LoVo (cell line): ENCODE measurements around the gene BST2.

Experiments
- DNase-seq: peaks from one replicate; pipeline ENCODE4 v3.0.0-alpha.2; 2016; ENCODE audit warnings: low spot score

Gene BST2, protein sequence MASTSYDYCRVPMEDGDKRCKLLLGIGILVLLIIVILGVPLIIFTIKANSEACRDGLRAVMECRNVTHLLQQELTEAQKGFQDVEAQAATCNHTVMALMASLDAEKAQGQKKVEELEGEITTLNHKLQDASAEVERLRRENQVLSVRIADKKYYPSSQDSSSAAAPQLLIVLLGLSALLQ

GRCh38 chr19:17405250-17406045 lies at the start of gene BST2:
BST2 (minus strand) TSS chr19:17405630; CDS start chr19:17405575, 55 bp downstream.
- peak; percentile 92 for DNase-seq

DNA sequence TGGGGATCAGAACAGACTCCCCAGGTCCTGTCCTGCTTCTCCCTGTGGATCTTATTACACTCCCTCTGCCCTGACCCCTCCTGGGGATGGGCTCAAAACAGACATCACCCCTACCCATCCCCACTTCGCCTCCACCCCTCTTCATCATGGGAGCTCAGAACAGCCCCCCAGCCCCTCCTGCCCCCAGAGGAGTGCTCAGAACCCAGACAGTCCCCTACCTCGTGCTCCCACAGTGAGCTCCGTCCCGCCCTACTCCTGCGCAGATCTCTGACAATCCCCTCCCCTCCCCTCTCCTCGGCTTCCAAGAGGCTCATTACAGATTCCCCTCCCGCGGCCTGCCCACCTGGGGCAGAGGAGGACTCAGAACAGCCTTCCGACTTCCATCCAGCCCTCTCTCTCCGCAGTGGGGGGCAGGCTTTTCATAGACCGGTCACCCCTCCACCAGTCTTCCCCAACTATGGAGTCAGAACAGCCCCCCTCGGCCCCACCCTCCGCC lies 49.2 kb upstream of the BST2 start:
- DNase-seq = no peak

GRCh38 chr19:17451820-17452219 lies 46.4 kb upstream of the BST2 start:
- DNase-seq = no peak

DNA sequence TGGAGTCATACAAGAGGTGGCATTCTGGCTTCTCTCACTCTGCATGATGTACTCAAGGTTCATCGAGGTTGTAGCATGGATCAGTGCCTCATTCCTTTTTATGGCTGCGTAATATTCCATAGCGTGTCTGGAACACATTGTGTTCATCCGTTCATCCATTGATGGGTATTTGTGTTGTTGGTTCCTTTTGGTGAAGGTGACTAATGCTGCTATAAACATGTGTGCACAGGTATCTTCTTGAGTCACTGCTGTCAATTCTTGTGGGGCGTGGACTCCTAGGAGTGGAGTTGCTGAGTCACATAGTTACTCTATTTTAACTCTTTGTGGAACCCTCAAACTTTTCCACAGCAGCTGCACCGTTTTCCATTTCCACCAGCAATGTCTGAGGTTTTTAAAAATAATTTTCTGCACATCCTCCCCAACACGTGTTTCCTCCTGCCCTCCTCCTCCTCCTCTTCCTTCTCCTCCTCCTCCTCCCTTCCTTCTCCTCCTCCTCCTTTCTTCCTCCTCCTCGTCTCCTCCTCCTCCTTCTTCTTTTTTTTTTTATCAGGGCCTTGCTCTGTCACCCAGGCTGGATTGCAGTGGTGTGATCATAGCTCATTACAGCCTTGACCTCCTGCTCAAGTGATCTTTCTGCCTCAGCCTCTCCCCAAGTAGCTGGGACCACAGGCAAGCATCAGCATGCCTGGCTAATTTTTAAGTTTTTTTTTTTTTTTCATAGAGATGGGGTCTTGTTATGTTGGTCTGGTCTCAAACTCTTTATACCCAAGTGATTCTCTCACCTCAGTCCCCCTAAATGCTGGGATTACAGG lies 45.0 kb upstream of the BST2 start:
- DNase-seq = peak; percentile 91

DNA sequence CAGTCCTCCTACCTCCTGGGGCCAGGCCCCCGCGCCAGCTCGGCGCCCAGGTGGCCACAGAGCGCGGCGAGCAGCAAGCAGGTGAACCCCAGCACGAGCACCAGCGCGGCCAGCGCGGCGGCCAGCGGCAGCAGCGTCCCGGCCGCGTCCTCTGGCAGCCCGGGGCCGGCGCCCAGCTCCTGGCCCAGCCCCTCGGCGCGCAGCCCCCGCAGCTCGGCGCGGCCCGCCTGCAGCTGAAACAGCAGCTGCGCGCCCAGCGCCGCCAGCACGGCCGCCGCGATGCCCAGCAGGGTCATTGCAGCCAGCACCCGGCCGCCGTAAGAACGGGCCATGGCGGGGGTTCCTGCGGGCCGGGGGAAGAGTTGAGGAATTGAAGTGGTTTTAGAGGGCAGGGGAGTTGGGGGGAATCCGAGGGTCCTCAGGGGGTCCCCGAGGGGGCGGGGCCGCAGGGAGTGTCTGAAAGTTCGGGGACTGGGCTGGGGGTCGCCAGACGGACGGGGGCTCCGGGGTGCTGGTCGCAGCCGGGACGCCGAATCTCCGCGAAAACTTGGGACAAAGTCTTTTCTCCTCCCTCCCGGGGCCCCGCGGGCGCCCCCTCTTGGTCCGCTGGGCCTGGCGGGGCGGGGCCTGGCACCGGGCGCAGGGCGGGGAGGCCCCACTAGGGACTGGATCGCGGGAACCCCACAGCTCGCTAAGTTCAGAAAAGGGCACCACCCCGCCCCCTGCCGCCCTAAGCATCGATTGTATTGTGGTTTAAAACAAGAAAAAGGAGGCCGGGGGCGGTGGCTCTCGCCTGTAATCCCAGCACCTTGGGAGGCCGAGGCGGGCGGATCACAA lies 42.9 kb upstream of the BST2 start, which contains the start of gene TMEM221:
Gene TMEM221, minus strand, starts transcription at position 538 of the 837 bp plus-strand sequence. Its CDS starts 206 bp downstream, at position 332.
- DNase-seq = no peak

DNA sequence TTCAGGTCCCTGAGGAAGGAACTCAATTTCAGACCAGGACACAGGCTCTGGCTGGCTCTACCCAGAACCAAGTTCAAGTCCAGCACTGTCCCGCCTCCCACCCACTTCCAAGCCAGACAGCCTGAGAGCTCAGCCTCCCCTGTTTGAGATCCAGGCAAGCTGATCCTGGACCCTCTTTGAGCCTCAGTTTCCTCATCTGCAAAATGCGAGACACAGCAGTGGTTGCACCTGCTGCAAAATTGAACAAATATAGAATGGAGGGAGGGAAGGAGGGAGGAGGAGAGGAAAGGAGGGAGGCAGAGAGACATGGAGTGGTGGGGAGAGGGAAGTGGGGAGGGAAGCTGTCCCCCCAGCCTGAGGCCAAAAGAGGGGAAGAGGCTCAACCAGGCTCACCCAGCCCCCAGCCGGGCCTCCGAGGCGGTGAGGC lies 42.3 kb upstream of the BST2 start:
- no peak for DNase-seq

GRCh38 chr19:17445526-17446165 lies 40.2 kb upstream of the BST2 start:
- no peak for DNase-seq

DNA sequence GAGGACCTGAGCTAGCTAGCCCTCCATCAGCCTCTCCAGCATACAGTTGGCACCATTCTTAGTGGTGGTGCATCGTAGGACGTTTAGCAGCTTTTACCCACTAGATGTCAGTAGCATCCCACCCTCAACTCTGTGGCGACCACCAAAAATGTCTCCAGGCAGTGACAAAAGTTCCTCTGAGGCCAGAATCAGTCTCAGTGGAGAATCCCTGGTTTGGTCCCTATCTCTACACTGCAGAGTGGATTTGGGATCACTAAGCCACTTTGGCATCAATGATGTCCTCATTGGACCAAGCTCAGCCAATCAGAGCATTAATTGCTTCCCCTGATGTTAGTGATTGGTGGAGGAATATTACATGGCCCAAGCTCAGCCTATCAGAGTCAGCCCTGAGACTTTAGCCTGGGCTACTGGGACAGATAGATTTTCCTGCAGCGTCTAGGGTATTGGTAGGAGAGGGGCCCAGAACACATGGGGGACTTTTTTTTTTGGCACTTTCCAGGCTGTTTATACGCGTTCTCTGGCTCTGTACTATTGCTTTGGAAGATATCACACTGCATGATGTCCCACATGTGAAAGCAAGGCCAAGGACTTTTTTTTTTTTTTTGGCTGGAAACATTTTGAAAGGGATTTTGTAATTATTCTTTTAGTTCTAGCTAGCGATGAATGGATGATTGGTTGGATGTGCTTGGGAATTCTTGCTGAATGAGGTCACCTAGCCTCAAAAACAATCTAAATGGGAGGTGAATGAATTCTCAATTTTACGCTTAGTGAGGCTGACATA lies 36.0 kb upstream of the BST2 start:
- no peak for DNase-seq

GRCh38 chr19:17436874-17437267 lies 31.4 kb upstream of the BST2 start:
- no peak for DNase-seq

- no peak for DNase-seq
Measured at GRCh38 chr19:17436094-17436873, 30.9 kb upstream of the BST2 start.

DNA sequence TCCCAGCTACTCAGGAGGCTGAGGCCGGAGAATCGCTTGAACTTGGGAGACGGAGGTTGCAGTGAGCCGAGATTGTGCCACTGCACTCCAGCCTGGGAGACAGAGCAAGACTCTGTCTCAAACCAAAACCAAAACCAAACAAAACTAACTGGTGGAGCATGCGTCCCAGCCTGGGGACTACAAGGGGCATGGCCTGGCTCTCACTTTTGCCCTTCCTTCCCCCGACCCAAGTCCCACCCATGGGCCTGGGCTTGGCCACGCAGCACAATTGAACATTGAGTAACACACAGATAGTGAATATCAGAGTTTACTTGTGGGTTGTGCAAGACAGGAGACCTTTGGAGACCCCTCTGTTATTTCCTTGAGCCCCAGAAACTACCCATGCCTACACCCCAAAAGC lies 29.8 kb upstream of the BST2 start:
- DNase-seq = no peak

GRCh38 chr19:17431417-17431816 lies 26.0 kb upstream of the BST2 start:
- DNase-seq = no peak

DNA sequence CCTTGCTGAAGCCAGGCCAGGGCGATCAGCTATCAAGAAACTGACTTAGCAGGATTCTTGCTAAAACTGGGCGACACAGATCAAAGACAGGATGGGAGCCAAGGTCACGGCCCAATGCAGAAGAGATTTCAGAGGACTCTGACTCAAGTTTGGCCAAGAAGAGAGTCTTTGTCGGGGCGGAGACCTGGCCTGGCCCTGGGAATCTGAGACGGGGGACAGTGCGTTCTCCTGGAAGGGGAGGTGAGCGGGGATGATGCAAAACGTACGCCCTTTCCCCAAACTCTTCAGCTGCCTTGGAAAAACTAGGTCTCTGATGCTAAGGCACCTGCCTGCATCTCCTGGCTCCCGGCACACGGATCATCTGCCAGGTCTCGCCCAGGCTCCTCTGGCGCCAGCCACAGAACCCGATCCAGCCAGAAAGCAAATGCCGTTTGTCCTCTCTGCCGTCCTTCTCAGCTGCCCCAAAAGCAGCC lies 24.2 kb upstream of the BST2 start:
- DNase-seq = no peak

DNA sequence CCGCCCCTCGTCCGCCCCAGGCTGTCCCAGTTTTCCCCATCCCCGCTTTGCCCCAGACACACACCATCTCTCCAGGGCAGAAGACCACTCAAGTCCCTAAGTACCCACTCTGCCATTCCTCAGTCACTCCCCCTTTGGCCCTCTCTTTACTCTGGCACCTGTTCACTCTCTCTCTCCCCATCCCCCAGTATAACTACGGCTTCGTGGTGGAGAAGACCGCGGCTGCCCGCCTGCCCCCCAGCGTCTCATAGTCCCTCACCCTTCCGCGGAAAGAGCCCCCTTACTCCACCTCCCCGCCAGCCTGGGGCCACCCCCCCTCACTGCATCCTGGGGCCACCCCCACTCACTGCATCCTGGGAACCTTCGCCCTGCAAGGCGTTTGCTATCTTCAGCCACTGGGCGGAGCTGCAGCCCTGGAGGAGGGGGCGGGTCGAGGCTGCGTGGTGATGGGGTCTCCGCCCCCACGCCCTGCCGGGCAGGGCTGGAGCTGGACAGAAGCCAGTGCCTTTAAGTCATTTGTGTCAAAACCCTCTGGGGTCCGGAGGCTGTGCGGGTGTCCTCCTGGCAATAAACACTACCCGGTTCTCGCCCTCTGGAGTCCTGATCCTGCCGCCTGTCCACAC lies 19.4 kb upstream of the BST2 start:
- no peak for DNase-seq

- DNase-seq = no peak
Measured at GRCh38 chr19:17423429-17424208, 18.2 kb upstream of the BST2 start.

- DNase-seq = no peak
Measured at GRCh38 chr19:17421942-17422341, 16.5 kb upstream of the BST2 start.

- DNase-seq = no peak
Measured at GRCh38 chr19:17420475-17420924, 15.1 kb upstream of the BST2 start.
